CD14-positive monocyte (primary cell): Measurements from ENCODE around the gene CNTN5. TPM values are rescaled to one million over a fixed set of nuclear protein-coding genes. Genes with fewer than 3 reads are reported as not detected.

Source experiments
- DNase-seq, 3 donors: peaks; one replicate each; pipeline ENCODE4 v3.0.0-alpha.2; 2011 to 2022
- H2AFZ ChIP-seq: 2 replicates; pipeline ENCODE4 v1.6.0; 2012; ENCODE audit warnings: mild to moderate bottlenecking, low read depth, low read length, inconsistent platforms; ENCODE audit not compliant: insufficient read depth, poor library complexity, severe bottlenecking
- H3K27ac ChIP-seq, 2 donors: 1 replicate in 1 of 2; 2 replicates in 1 of 2; pipeline ENCODE4 v1.5.1; 2012 to 2013; ENCODE audit warnings: low read length in 2 of 2, control low read depth in 1 of 2, inconsistent platforms in 1 of 2, low read depth in 1 of 2, mild to moderate bottlenecking in 1 of 2
- H3K27me3 ChIP-seq, 2 donors: one replicate each; pipeline versions ENCODE4 v1.6.0 to v1.6.1; 2011 to 2013; ENCODE audit warnings: low read length in 2 of 2; ENCODE audit not compliant: control insufficient read depth in 2 of 2, insufficient read depth in 2 of 2
- H3K36me3 ChIP-seq, 2 donors: replicated peaks in 1 of 2; 1 replicate in 1 of 2; 2 replicates in 1 of 2; pipeline versions ENCODE4 v1.5.1 to v1.6.1; 2012 to 2013; ENCODE audit warnings: low read length in 2 of 2, control low read depth in 1 of 2, inconsistent platforms in 1 of 2, mild to moderate bottlenecking in 1 of 2; ENCODE audit not compliant: insufficient read depth in 2 of 2, control insufficient read depth in 1 of 2
- H3K4me1 ChIP-seq, 2 donors: 1 replicate in 1 of 2; 2 replicates in 1 of 2; pipeline versions ENCODE4 v1.5.1 to v1.6.1; 2012 to 2013; ENCODE audit warnings: low read length in 2 of 2, control low read depth in 1 of 2, inconsistent platforms in 1 of 2, mild to moderate bottlenecking in 1 of 2, moderate library complexity in 1 of 2; ENCODE audit not compliant: insufficient read depth in 2 of 2, control insufficient read depth in 1 of 2
- H3K4me2 ChIP-seq: replicated peaks from 2 replicates; pipeline ENCODE3; 2012; ENCODE audit warnings: low read length, moderate library complexity, mild to moderate bottlenecking; ENCODE audit not compliant: poor library complexity, severe bottlenecking; ENCODE audit errors: extremely low read depth
- H3K4me3 ChIP-seq, 3 experiments: fragments of 200-600 bp in 1 of 3; sonication (generic) in 1 of 3; replicated peaks in 1 of 3; 1 replicate in 2 of 3; 2 replicates in 1 of 3; pipeline ENCODE4 v1.5.1; 2011 to 2013; ENCODE audit warnings: low read length in 3 of 3, mild to moderate bottlenecking in 3 of 3, control low read depth in 2 of 3, low read depth in 2 of 3, inconsistent platforms in 1 of 3, moderate library complexity in 1 of 3
- H3K79me2 ChIP-seq: 2 replicates; pipeline ENCODE4 v1.6.0; 2012; ENCODE audit warnings: mild to moderate bottlenecking, control low read depth, inconsistent platforms, low read length, moderate library complexity; ENCODE audit not compliant: insufficient read depth
- H3K9ac ChIP-seq: 2 replicates; pipeline ENCODE4 v1.6.0; 2017; ENCODE audit warnings: low read length, mild to moderate bottlenecking; ENCODE audit not compliant: insufficient read depth, poor library complexity, severe bottlenecking
- H3K9me3 ChIP-seq, 2 donors: replicated peaks in 1 of 2; 1 replicate in 1 of 2; 2 replicates in 1 of 2; pipeline versions ENCODE4 v1.5.1 to v1.6.1; 2012 to 2013; ENCODE audit warnings: low read length in 2 of 2, control low read depth in 1 of 2; ENCODE audit not compliant: control insufficient read depth in 1 of 2, insufficient read depth in 1 of 2
- H4K20me1 ChIP-seq: 2 replicates; pipeline ENCODE4 v1.6.0; 2012; ENCODE audit warnings: mild to moderate bottlenecking, low read length, control low read depth, moderate library complexity; ENCODE audit not compliant: insufficient read depth
- H3K27ac Mint-ChIP-seq, 7 donors: one replicate each; pipeline ENCODE4 v1.8.0; 2020; ENCODE audit warnings: mild to moderate bottlenecking in 7 of 7, mixed read lengths in 7 of 7, moderate library complexity in 6 of 7, inconsistent platforms in 2 of 7
- H3K27me3 Mint-ChIP-seq, 3 donors: one replicate each; pipeline ENCODE4 v1.8.0; 2021 to 2022; ENCODE audit warnings: low read depth in 3 of 3, mild to moderate bottlenecking in 3 of 3, mixed read lengths in 3 of 3, moderate library complexity in 3 of 3, inconsistent platforms in 1 of 3
- H3K36me3 Mint-ChIP-seq, 2 donors: one replicate each; pipeline ENCODE4 v1.8.0; 2020; ENCODE audit warnings: mixed read lengths in 2 of 2, inconsistent platforms in 1 of 2, mild to moderate bottlenecking in 1 of 2
- H3K4me1 Mint-ChIP-seq: one replicate; pipeline ENCODE4 v1.8.0; 2020; ENCODE audit warnings: mild to moderate bottlenecking, mixed read lengths
- H3K4me3 Mint-ChIP-seq, 2 donors: one replicate each; pipeline ENCODE4 v1.8.0; 2020; ENCODE audit warnings: mild to moderate bottlenecking in 2 of 2, mixed read lengths in 2 of 2, moderate library complexity in 1 of 2
- H3K9me3 Mint-ChIP-seq, 7 donors: one replicate each; pipeline ENCODE4 v1.8.0; 2020 to 2022; ENCODE audit warnings: mixed read lengths in 7 of 7, mild to moderate bottlenecking in 6 of 7, moderate library complexity in 6 of 7, inconsistent platforms in 2 of 7
- CTCF ChIP-seq: fragments of 200-600 bp; IDR thresholded peaks from one replicate; pipeline ENCODE4 v1.8.0; 2022; ENCODE audit warnings: antibody characterized with exemption, mild to moderate bottlenecking
- WGBS: methylation state at CpG from one replicate; pipeline ENCODE4 v1.1.5; 2013; ENCODE audit warnings: missing lambda C conversion rate; ENCODE audit not compliant: insufficient coverage; 5-methylcytosine and 5-hydroxymethylcytosine counted together
- intact Hi-C, 2 donors: fragments of 100-400 bp; cut with micrococcal nuclease; formaldehyde crosslinking; loops; one replicate each; pipeline versions ENCODE4 v1.15.0 to v1.15.1; 2023
- polyA plus RNA-seq, 3 donors: library from polyadenylated mRNA; depleted of rRNA in 1 of 3; unstranded in 2 of 3; stranded (reverse) in 1 of 3; fragments of 300-500 nt in 2 of 3; fragments of >200 nt in 1 of 3; fragmentation: Illumina TruSeq in 2 of 3; gene quantifications; 1 replicate in 2 of 3; 2 replicates in 1 of 3; pipeline ENCODE4 v1.2.3, GENCODE V29; 2012 to 2021

Gene CNTN5
- polyA plus RNA-seq, 3 donors: not detected

GRCh38 chr11:99184146-99184545, 163.4 kb downstream of the CNTN5 start:
- H3K36me3 Mint-ChIP-seq: no peaks in the 10 kb centered on the region
- no peak for DNase-seq
- intact Hi-C loops: no loop called here
- no peak overlapping the region for H3K27ac Mint-ChIP-seq
- no peak overlapping the region for H3K4me3 Mint-ChIP-seq
- Histone ChIP-seq H3K79me2 (no peaks in the 10 kb centered on the region), H3K4me3 (no peak overlapping the region), H3K27me3 (no peaks in the 10 kb centered on the region), H4K20me1 (no peaks in the 10 kb centered on the region), H3K4me1 (no peaks in the 10 kb centered on the region), H3K27ac (no peak overlapping the region), H3K9ac (no peak overlapping the region), H3K4me2 (no peak overlapping the region), H2AFZ (no peak overlapping the region), H3K36me3 (no peaks in the 10 kb centered on the region), H3K9me3 (no peaks in the 10 kb centered on the region)
- TF ChIP-seq CTCF: no peak
- no peaks in the 10 kb centered on the region for H3K27me3 Mint-ChIP-seq
- peaks cover 0 to 5% (median 1%) of the 10 kb centered on the region in 7 donors for H3K9me3 Mint-ChIP-seq
- no peaks in the 10 kb centered on the region for H3K4me1 Mint-ChIP-seq

GRCh38 chr11:99188221-99188620, 167.5 kb downstream of the CNTN5 start:
- Mint-ChIP-seq H3K36me3 (no peaks in the 10 kb centered on the region), H3K4me1 (no peaks in the 10 kb centered on the region), H3K27ac (no peak overlapping the region), H3K4me3 (no peak overlapping the region), H3K9me3 (peaks cover 0 to 3% (median 0%) of the 10 kb centered on the region in 7 donors), H3K27me3 (no peaks in the 10 kb centered on the region)
- Histone ChIP-seq H3K36me3 (no peaks in the 10 kb centered on the region), H3K9me3 (no peaks in the 10 kb centered on the region), H3K27me3 (no peaks in the 10 kb centered on the region), H4K20me1 (no peaks in the 10 kb centered on the region), H3K9ac (no peak overlapping the region), H3K4me1 (no peaks in the 10 kb centered on the region), H3K4me2 (no peak overlapping the region), H2AFZ (no peak overlapping the region), H3K79me2 (no peaks in the 10 kb centered on the region), H3K4me3 (no peak overlapping the region), H3K27ac (no peak overlapping the region)
- intact Hi-C loops: no loop called here
- no peak for TF ChIP-seq CTCF
- no CpG with 5 or more reads among the region's 2 CpGs for WGBS
- no peak for DNase-seq
